ENCODE data around the gene ABI3BP.
A peak's percentile ranks its signal among the peaks of the same experiment; 100 is the strongest.

The ABI3BP gene, protein sequence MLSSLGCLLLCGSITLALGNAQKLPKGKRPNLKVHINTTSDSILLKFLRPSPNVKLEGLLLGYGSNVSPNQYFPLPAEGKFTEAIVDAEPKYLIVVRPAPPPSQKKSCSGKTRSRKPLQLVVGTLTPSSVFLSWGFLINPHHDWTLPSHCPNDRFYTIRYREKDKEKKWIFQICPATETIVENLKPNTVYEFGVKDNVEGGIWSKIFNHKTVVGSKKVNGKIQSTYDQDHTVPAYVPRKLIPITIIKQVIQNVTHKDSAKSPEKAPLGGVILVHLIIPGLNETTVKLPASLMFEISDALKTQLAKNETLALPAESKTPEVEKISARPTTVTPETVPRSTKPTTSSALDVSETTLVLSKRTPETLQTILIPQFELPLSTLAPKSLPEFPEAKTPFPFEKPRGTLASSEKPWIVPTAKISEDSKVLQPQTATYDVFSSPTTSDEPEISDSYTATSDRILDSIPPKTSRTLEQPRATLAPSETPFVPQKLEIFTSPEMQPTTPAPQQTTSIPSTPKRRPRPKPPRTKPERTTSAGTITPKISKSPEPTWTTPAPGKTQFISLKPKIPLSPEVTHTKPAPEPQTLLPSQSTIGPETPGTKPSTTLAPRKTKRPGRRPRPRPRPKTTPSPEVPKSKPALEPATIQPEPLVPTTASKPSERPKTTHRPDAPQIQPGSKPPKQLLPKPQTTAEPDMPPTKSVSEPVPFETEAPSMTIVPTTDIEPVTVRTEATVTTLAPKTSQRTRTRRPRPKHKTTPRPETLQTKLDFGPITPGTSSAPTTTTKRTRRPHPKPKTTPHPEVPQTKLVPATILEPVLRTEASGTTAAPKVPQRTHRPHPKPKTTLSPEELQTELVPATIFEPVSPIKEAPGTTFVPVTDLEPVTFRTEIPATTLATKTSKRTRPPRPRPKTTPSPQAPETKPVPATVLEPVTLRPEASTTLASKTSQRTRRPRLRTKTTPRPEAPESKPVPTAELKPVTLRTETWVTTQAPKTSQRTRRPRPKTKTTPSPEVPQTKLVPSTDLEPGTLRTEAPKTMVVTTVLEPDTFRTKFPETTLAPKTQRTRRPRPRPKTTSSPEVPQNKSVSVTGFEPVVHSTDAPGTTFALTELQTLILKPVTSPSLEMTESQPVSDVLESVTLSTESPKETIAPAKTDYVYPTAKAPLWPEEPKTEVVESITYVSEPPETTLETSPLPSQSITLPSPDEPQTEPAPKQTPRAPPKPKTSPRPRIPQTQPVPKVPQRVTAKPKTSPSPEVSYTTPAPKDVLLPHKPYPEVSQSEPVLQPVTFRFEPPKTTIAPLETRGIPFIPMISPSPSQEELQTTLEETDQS (N-terminal part only)

DNA sequence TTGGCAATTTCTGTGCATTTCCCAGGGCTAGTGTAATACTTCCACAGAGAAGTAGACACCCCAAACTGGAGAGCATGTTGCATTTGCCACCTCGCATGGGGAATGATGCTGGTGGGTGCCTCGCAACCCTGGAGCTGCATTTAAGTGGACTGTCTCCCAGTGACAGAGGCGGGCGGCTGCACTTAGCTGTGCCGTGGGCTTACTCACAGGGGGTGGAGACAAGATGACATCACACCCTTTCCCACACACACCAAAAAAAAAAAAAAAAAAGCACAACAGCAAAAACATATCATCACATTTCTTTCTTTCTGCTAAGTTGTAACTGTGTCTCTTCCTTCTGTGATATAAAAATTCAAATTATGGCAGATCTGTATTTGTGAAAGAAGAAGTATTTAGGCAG is at the start of gene ABI3BP:
TSS of gene ABI3BP (minus strand) at position 113 of the 400 bp plus-strand sequence. CDS start at position 76, 37 bp downstream.
- no peaks in the 10 kb centered on the region for H3K4me1 ChIP-seq (ENCODE audit: control insufficient read depth, insufficient read depth, low read length)
- H3K9ac ChIP-seq (ENCODE audit: low read length), result peak within 1 kb of the TSS; percentile 54
- H3K4me3 ChIP-seq (ENCODE audit: low read length), result peak within 1 kb of the TSS; percentile 1

DNA sequence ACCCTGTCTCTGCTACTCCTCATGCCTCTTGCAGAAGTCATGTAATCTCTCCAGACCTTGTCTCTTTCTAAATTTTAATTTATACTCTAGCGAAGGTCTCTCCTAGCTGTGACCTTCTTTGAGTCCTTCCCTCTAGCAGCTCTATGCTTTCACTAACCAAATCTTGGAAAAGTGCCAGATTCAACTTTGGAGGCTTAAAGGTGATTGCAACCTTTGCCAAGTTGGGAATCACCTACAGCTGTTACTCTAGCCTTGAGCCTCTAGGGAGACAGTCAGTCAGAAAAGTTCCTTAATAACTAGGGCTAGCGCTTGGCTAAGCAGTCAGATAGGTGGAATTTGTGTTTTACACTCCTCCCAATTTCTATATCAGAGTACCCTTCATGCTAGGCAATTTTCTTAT is 46.1 kb upstream of the ABI3BP start:
- Histone ChIP-seq H3K9me3 (ENCODE audit: control insufficient read depth, low read length) (no peaks in the 10 kb centered on the region), H3K9ac (ENCODE audit: low read length) (no peak overlapping the region), H3K4me1 (ENCODE audit: control insufficient read depth, insufficient read depth, low read length) (peaks cover 5% of the 10 kb centered on the region), H3K36me3 (ENCODE audit: control insufficient read depth, insufficient read depth, low read length) (no peaks in the 10 kb centered on the region), H3K4me3 (ENCODE audit: low read length) (no peak overlapping the region), H3K27me3 (ENCODE audit: control insufficient read depth, insufficient read depth, low read length) (no peaks in the 10 kb centered on the region)

More for the DNA sequence above, at the start of gene ABI3BP:
- no peaks in the 10 kb centered on the region for H3K36me3 ChIP-seq (ENCODE audit: control insufficient read depth, insufficient read depth, low read length)
- H3K9me3 ChIP-seq (ENCODE audit: control insufficient read depth, low read length), result no peaks in the 10 kb centered on the region
- no peaks in the 10 kb centered on the region for H3K27me3 ChIP-seq (ENCODE audit: control insufficient read depth, insufficient read depth, low read length)

DNA sequence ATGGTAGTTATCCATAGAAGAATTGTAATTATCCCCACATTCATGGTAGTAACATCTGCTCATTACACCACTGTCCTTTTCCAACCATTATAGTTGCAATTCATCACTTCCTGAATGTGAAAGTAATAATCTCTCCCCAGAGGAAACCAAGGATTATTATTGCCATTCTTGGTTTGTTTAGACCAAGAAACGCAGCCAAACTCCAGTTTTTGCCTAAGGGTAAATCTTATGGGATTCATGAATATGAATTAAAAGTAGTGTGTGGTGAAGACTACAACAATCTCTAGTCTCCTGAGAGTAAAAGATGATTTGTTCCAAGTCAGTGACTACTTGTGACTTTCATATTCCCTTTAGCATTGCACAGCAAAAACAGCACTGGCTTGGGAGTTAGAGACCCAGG is 45.7 kb upstream of the ABI3BP start:
- Histone ChIP-seq H3K9me3 (ENCODE audit: control insufficient read depth, low read length) (no peaks in the 10 kb centered on the region), H3K27me3 (ENCODE audit: control insufficient read depth, insufficient read depth, low read length) (no peaks in the 10 kb centered on the region), H3K9ac (ENCODE audit: low read length) (no peak overlapping the region), H3K4me1 (ENCODE audit: control insufficient read depth, insufficient read depth, low read length) (peaks cover 5% of the 10 kb centered on the region), H3K4me3 (ENCODE audit: low read length) (no peak overlapping the region), H3K36me3 (ENCODE audit: control insufficient read depth, insufficient read depth, low read length) (no peaks in the 10 kb centered on the region)

DNA sequence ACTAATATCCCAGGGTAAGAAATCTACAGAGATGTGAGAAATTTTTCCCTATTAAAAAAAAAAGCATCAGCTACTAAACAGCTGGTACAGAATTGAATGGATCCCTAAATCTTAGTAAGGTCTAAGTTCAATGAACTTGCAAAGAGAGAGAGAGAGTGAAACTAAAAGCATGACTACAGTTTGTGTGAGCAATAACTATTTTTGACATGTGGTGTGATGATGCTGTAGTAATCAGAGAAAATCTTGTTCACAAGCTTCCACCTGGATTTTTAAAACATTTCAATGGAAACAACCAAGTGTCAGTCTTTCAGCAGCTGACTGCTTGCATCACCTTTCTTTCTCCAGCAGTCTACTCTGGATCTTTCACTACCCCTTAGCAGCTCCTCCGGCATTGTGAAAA is 45.2 kb upstream of the ABI3BP start:
- no peaks in the 10 kb centered on the region for H3K9me3 ChIP-seq (ENCODE audit: control insufficient read depth, low read length)
- H3K4me3 ChIP-seq (ENCODE audit: low read length), result no peak overlapping the region
- H3K36me3 ChIP-seq (ENCODE audit: control insufficient read depth, insufficient read depth, low read length), result no peaks in the 10 kb centered on the region
- peaks cover 5% of the 10 kb centered on the region for H3K4me1 ChIP-seq (ENCODE audit: control insufficient read depth, insufficient read depth, low read length)
- no peak overlapping the region for H3K9ac ChIP-seq (ENCODE audit: low read length)
- no peaks in the 10 kb centered on the region for H3K27me3 ChIP-seq (ENCODE audit: control insufficient read depth, insufficient read depth, low read length)

DNA sequence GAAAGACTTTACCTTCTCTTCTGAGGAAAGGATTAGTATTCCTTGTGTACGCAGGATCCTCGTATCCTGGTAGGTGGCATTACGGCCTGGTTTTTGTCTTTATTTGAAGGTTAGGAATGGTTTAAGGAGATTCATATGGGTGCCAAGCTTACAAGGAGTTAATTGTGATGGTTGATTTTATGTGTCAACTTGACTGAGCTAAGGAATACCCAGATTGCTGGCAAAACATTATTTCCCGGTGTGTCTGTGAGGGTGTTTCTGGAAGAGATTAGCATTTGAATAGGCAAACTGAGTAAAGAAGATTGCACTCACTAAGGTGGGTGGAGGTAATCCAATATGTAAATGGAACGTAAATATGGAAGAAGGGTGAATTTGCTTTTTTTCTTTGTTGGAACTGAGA is 44.4 kb upstream of the ABI3BP start:
- H3K36me3 ChIP-seq (ENCODE audit: control insufficient read depth, insufficient read depth, low read length), result no peaks in the 10 kb centered on the region
- no peaks in the 10 kb centered on the region for H3K27me3 ChIP-seq (ENCODE audit: control insufficient read depth, insufficient read depth, low read length)
- H3K9ac ChIP-seq (ENCODE audit: low read length), result no peak overlapping the region
- no peaks in the 10 kb centered on the region for H3K9me3 ChIP-seq (ENCODE audit: control insufficient read depth, low read length)
- H3K4me1 ChIP-seq (ENCODE audit: control insufficient read depth, insufficient read depth, low read length), result peaks cover 5% of the 10 kb centered on the region
- H3K4me3 ChIP-seq (ENCODE audit: low read length), result no peak overlapping the region

DNA sequence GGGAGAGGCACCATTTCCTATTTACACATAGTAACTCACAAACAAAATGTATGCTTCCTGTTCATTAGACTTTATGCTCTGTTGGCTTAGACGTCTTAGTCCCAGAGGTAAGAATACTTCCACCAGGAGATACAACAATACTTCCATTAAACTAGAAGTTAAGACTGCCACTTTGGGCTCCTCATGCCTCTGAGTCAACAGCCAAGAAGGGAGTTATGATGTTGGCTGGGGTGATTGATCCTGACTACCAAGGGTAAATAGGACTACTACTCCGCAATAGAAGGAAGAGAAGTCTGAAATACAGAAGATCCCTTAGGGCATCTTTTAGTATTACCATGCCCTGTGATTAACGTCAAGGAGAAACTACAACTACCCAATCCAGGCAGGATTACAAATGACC is 43.5 kb upstream of the ABI3BP start:
- Histone ChIP-seq H3K27me3 (ENCODE audit: control insufficient read depth, insufficient read depth, low read length) (no peaks in the 10 kb centered on the region), H3K36me3 (ENCODE audit: control insufficient read depth, insufficient read depth, low read length) (no peaks in the 10 kb centered on the region), H3K9ac (ENCODE audit: low read length) (no peak overlapping the region), H3K9me3 (ENCODE audit: control insufficient read depth, low read length) (no peaks in the 10 kb centered on the region), H3K4me1 (ENCODE audit: control insufficient read depth, insufficient read depth, low read length) (peaks cover 5% of the 10 kb centered on the region), H3K4me3 (ENCODE audit: low read length) (no peak overlapping the region)

- Histone ChIP-seq H3K4me1 (ENCODE audit: control insufficient read depth, insufficient read depth, low read length) (peaks cover 5% of the 10 kb centered on the region), H3K36me3 (ENCODE audit: control insufficient read depth, insufficient read depth, low read length) (no peaks in the 10 kb centered on the region), H3K9ac (ENCODE audit: low read length) (no peak overlapping the region), H3K27me3 (ENCODE audit: control insufficient read depth, insufficient read depth, low read length) (no peaks in the 10 kb centered on the region), H3K9me3 (ENCODE audit: control insufficient read depth, low read length) (no peaks in the 10 kb centered on the region), H3K4me3 (ENCODE audit: low read length) (no peak overlapping the region)
Observed at GRCh38 chr3:101036213-101036618, 43.0 kb upstream of the ABI3BP start.

GRCh38 chr3:101027286-101027685 is 34.1 kb upstream of the ABI3BP start:
- H3K36me3 ChIP-seq (ENCODE audit: control insufficient read depth, insufficient read depth, low read length), result no peaks in the 10 kb centered on the region
- no peaks in the 10 kb centered on the region for H3K27me3 ChIP-seq (ENCODE audit: control insufficient read depth, insufficient read depth, low read length)
- H3K4me1 ChIP-seq (ENCODE audit: control insufficient read depth, insufficient read depth, low read length), result no peaks in the 10 kb centered on the region
- no peak overlapping the region for H3K9ac ChIP-seq (ENCODE audit: low read length)
- H3K4me3 ChIP-seq (ENCODE audit: low read length), result no peak overlapping the region
- no peaks in the 10 kb centered on the region for H3K9me3 ChIP-seq (ENCODE audit: control insufficient read depth, low read length)

- Histone ChIP-seq H3K4me1 (ENCODE audit: control insufficient read depth, insufficient read depth, low read length) (no peaks in the 10 kb centered on the region), H3K9ac (ENCODE audit: low read length) (no peak overlapping the region), H3K36me3 (ENCODE audit: control insufficient read depth, insufficient read depth, low read length) (no peaks in the 10 kb centered on the region), H3K4me3 (ENCODE audit: low read length) (no peak overlapping the region), H3K27me3 (ENCODE audit: control insufficient read depth, insufficient read depth, low read length) (no peaks in the 10 kb centered on the region), H3K9me3 (ENCODE audit: control insufficient read depth, low read length) (no peaks in the 10 kb centered on the region)
Observed at GRCh38 chr3:101026881-101027280, 33.7 kb upstream of the ABI3BP start.

DNA sequence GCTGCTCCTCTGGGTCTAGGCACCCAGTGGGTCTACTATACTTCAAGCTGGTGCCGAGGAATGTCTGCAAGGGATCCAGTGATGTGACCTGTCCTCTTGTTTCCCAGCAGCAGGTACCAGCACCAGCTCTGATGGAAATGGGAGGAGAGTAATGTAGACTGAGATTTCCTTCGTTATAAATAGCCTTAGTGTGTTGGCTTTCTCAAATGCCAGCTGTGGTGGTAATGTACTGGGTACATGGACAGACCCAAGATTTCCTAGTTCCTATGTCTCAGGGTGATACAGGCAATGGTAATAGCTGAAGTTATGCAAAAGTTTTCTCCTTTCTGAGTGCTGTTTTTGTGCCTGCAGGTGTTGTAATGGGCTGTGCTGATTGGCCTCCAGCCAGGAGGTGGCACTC is 33.0 kb upstream of the ABI3BP start:
- Histone ChIP-seq H3K9ac (ENCODE audit: low read length) (no peak overlapping the region), H3K27me3 (ENCODE audit: control insufficient read depth, insufficient read depth, low read length) (no peaks in the 10 kb centered on the region), H3K9me3 (ENCODE audit: control insufficient read depth, low read length) (no peaks in the 10 kb centered on the region), H3K36me3 (ENCODE audit: control insufficient read depth, insufficient read depth, low read length) (no peaks in the 10 kb centered on the region), H3K4me1 (ENCODE audit: control insufficient read depth, insufficient read depth, low read length) (no peaks in the 10 kb centered on the region), H3K4me3 (ENCODE audit: low read length) (no peak overlapping the region)

- no peak overlapping the region for H3K4me3 ChIP-seq (ENCODE audit: low read length)
- no peaks in the 10 kb centered on the region for H3K36me3 ChIP-seq (ENCODE audit: control insufficient read depth, insufficient read depth, low read length)
- H3K4me1 ChIP-seq (ENCODE audit: control insufficient read depth, insufficient read depth, low read length), result no peaks in the 10 kb centered on the region
- no peaks in the 10 kb centered on the region for H3K27me3 ChIP-seq (ENCODE audit: control insufficient read depth, insufficient read depth, low read length)
- H3K9ac ChIP-seq (ENCODE audit: low read length), result no peak overlapping the region
- H3K9me3 ChIP-seq (ENCODE audit: control insufficient read depth, low read length), result no peaks in the 10 kb centered on the region
Observed at GRCh38 chr3:101020351-101021015, 27.3 kb upstream of the ABI3BP start.
